B cell (primary cell): ENCODE measurements around the gene ATF6B. TPM values are rescaled to one million over a fixed set of nuclear protein-coding genes. Genes with fewer than 3 reads are reported as not detected.
A peak's percentile ranks its signal among the peaks of the same experiment; 100 is the strongest.

Experiments
- ATAC-seq: fragments of 200-7000 bp; cut with Tn5 transposase; one replicate; pipeline ENCODE4 v1.10.0; 2021; ENCODE audit warnings: low read depth, mild to moderate bottlenecking, moderate number of reproducible peaks, moderate library complexity
- CTCF ChIA-PET: fragments of 350-600 bp; sonication (Branson Sonifier 250); formaldehyde crosslinking; loops from one replicate; lab custom pipeline; 2021; ENCODE audit warnings: antibody characterized with exemption, inconsistent platforms; lab: Charles Lee
- POLR2A ChIA-PET: fragments of 350-600 bp; sonication (Branson Sonifier 250); formaldehyde crosslinking; loops from one replicate; lab custom pipeline; 2021; ENCODE audit warnings: antibody characterized with exemption; lab: Charles Lee
- DNase-seq: peaks from one replicate; pipeline ENCODE4 v3.0.0; 2013
- H2AFZ ChIP-seq: 2 replicates; pipeline ENCODE4 v1.6.1; 2012; ENCODE audit warnings: mild to moderate bottlenecking, low read depth, low read length; ENCODE audit not compliant: insufficient read depth, poor library complexity, severe bottlenecking
- H3K27ac ChIP-seq, 2 donors: 1 replicate in 1 of 2; 2 replicates in 1 of 2; pipeline ENCODE4 v1.5.1; 2012 to 2013; ENCODE audit warnings: low read length in 2 of 2, mild to moderate bottlenecking in 2 of 2, moderate library complexity in 1 of 2
- H3K27me3 ChIP-seq, 4 experiments: fragments of 200-600 bp in 1 of 4; sonication (generic) in 1 of 4; replicated peaks in 1 of 4; 1 replicate in 2 of 4; 2 replicates in 2 of 4; pipeline versions ENCODE4 v1.6.1 to v1.7.0; 2013 to 2016; ENCODE audit warnings: low read length in 3 of 4, mild to moderate bottlenecking in 2 of 4, mixed read lengths in 1 of 4, moderate library complexity in 1 of 4; ENCODE audit not compliant: insufficient read depth in 4 of 4, control insufficient read depth in 3 of 4; ENCODE audit errors: control extremely low read depth in 1 of 4
- H3K36me3 ChIP-seq, 2 experiments: replicated peaks in 1 of 2; 1 replicate in 1 of 2; 2 replicates in 1 of 2; pipeline versions ENCODE4 v1.6.1 to v1.7.1; 2013; ENCODE audit warnings: low read length in 1 of 2; ENCODE audit not compliant: insufficient read depth in 2 of 2, control insufficient read depth in 1 of 2; ENCODE audit errors: control extremely low read depth in 1 of 2, extremely low read depth in 1 of 2
- H3K4me1 ChIP-seq, 2 donors: fragments of 200-600 bp in 1 of 2; sonication (generic) in 1 of 2; 1 replicate in 1 of 2; 2 replicates in 1 of 2; pipeline versions ENCODE4 v1.5.1 to v1.6.1; 2013 to 2017; ENCODE audit warnings: low read length in 2 of 2; ENCODE audit not compliant: control insufficient read depth in 2 of 2, insufficient read depth in 2 of 2
- H3K4me2 ChIP-seq: replicated peaks from 2 replicates; pipeline ENCODE3; 2012; ENCODE audit warnings: mild to moderate bottlenecking, low read depth, low read length; ENCODE audit not compliant: poor library complexity, severe bottlenecking
- H3K4me3 ChIP-seq, 5 experiments: fragments of 200-600 bp in 1 of 5; sonication (generic) in 1 of 5; 1 replicate in 3 of 5; 2 replicates in 2 of 5; pipeline versions ENCODE4 v1.5.1 to v1.7.0; 2011 to 2016; ENCODE audit warnings: low read length in 4 of 5, mild to moderate bottlenecking in 4 of 5, low read depth in 2 of 5, control low read depth in 1 of 5, moderate library complexity in 1 of 5; ENCODE audit not compliant: insufficient read depth in 1 of 5; ENCODE audit errors: control extremely low read depth in 1 of 5, extremely low read depth in 1 of 5
- H3K79me2 ChIP-seq: fragments of 200-600 bp; sonication (generic); one replicate; pipeline ENCODE4 v1.6.0; 2016; ENCODE audit warnings: low read length; ENCODE audit not compliant: control insufficient read depth, insufficient read depth
- H3K9ac ChIP-seq: fragments of 200-600 bp; sonication (generic); 2 replicates; pipeline ENCODE4 v1.6.1; 2017; ENCODE audit warnings: mild to moderate bottlenecking, low read length, moderate library complexity
- H3K9me3 ChIP-seq, 3 donors: one replicate each; pipeline versions ENCODE4 v1.6.1 to v1.7.1; 2013; ENCODE audit warnings: low read length in 2 of 3; ENCODE audit not compliant: control insufficient read depth in 2 of 3, insufficient read depth in 1 of 3; ENCODE audit errors: control extremely low read depth in 1 of 3
- H4K20me1 ChIP-seq: 2 replicates; pipeline ENCODE4 v1.6.0; 2012; ENCODE audit warnings: mild to moderate bottlenecking, low read length; ENCODE audit not compliant: insufficient read depth, control insufficient read depth, poor library complexity, severe bottlenecking
- H3K27ac Mint-ChIP-seq: one replicate; pipeline ENCODE4 v1.8.0; 2021; ENCODE audit warnings: mixed read lengths
- H3K27me3 Mint-ChIP-seq: one replicate; pipeline ENCODE4 v1.8.0; 2021; ENCODE audit warnings: mixed read lengths
- H3K4me1 Mint-ChIP-seq: one replicate; pipeline ENCODE4 v1.8.0; 2021; ENCODE audit warnings: mixed read lengths
- H3K4me3 Mint-ChIP-seq: one replicate; pipeline ENCODE4 v1.8.0; 2021; ENCODE audit warnings: mixed read lengths
- H3K9me3 Mint-ChIP-seq: one replicate; pipeline ENCODE4 v1.8.0; 2022; ENCODE audit warnings: mixed read lengths; ENCODE audit not compliant: insufficient read depth
- CTCF ChIP-seq: fragments of 200-600 bp; IDR thresholded peaks from one replicate; pipeline ENCODE4 v1.8.0; 2022; ENCODE audit warnings: antibody characterized with exemption, mild to moderate bottlenecking
- EZH2 ChIP-seq: IDR thresholded peaks from 2 replicates; pipeline ENCODE4 v1.6.1; 2012; ENCODE audit warnings: borderline replicate concordance, low read depth, mild to moderate bottlenecking, moderate library complexity, low read length; ENCODE audit not compliant: insufficient read depth, poor library complexity, severe bottlenecking
- WGBS: methylation state at CpG from one replicate; pipeline ENCODE4 v1.1.5; 2013; ENCODE audit warnings: missing lambda C conversion rate; ENCODE audit not compliant: insufficient coverage; 5-methylcytosine and 5-hydroxymethylcytosine counted together
- intact Hi-C: fragments of 100-400 bp; cut with micrococcal nuclease; formaldehyde crosslinking; loops from one replicate; pipeline ENCODE4 v1.10.0; 2022
- polyA plus RNA-seq: library from polyadenylated mRNA; depleted of rRNA; stranded (reverse); fragments of >200 nt; gene quantifications from 2 replicates; pipeline ENCODE4 v1.2.3, GENCODE V29; 2012
- total RNA-seq, 2 donors: library from RNA; stranded (reverse); fragments of 120-200 nt in 1 of 2; gene quantifications; 1 replicate in 1 of 2; 2 replicates in 1 of 2; pipeline versions ENCODE4 v1.2.3 to v1.2.4, GENCODE V29; 2013 to 2022

ATF6B gene
- total and polyA plus RNA-seq, 2 donors (not counting 1 experiment from before 2014, with no cell fraction given): 180 to 201 TPM

- no peaks in the 10 kb centered on the region for H3K9me3 ChIP-seq
- TF ChIP-seq CTCF (no peak), EZH2 (no peak)
- Mint-ChIP-seq H3K27ac (peak overlapping the region; percentile 54), H3K4me1 (peaks cover 63% of the 10 kb centered on the region), H3K4me3 (peak overlapping the region; percentile 97), H3K9me3 (no peaks in the 10 kb centered on the region), H3K27me3 (no peaks in the 10 kb centered on the region)
- no peaks in the 10 kb centered on the region for H3K27me3 ChIP-seq
- no peak for ATAC-seq
- peak overlapping the region; percentile 81 for H3K9ac ChIP-seq
- H3K36me3 ChIP-seq: peaks cover 5 to 13% of the 10 kb centered on the region in 2 experiments
- DNase-seq: no peak
- H3K4me2 ChIP-seq: peak overlapping the region; percentile 93
- ChIA-PET CTCF (no interaction called here), POLR2A (no interaction called here)
- peak overlapping the region; percentile 86 for H2AFZ ChIP-seq
- no peaks in the 10 kb centered on the region for H4K20me1 ChIP-seq
- peak overlapping the region; percentile 34 to 87 (median 82) for H3K4me3 ChIP-seq
- intact Hi-C loops: loop anchor here (5.0 kb wide), 6 partner anchors 218 to 1397 kb away; partner anchors contain the start of genes CSNK2B, HSD17B8, LY6G5B and NELFE
- peak overlapping the region; percentile 97 to 98 for H3K27ac ChIP-seq
- peaks cover 25% of the 10 kb centered on the region for H3K79me2 ChIP-seq
- WGBS: 42% methylated on average over 2 of the region's 2 CpGs
- H3K4me1 ChIP-seq: peaks cover 34 to 50% of the 10 kb centered on the region in 2 donors
Observed at GRCh38 chr6:32175322-32175710, 47.3 kb upstream of the ATF6B start.

- H3K9me3 ChIP-seq: no peaks in the 10 kb centered on the region
- H3K9ac ChIP-seq: no peak overlapping the region
- DNase-seq (no peak), ATAC-seq (no peak)
- H3K9me3 Mint-ChIP-seq: no peaks in the 10 kb centered on the region
- H3K4me1 Mint-ChIP-seq: peaks cover 56% of the 10 kb centered on the region
- H4K20me1 ChIP-seq: no peaks in the 10 kb centered on the region
- TF ChIP-seq CTCF (no peak), EZH2 (no peak)
- intact Hi-C loops: no loop called here
- peak overlapping the region; percentile 30 for H3K4me3 Mint-ChIP-seq
- H3K27me3 Mint-ChIP-seq: no peaks in the 10 kb centered on the region
- H3K36me3 ChIP-seq: peaks cover 7 to 17% of the 10 kb centered on the region in 2 experiments
- H3K27ac ChIP-seq: no peak overlapping the region
- H3K4me1 ChIP-seq: peaks cover 32 to 48% of the 10 kb centered on the region in 2 donors
- H3K79me2 ChIP-seq: peaks cover 22% of the 10 kb centered on the region
- POLR2A ChIA-PET: no interaction called here
- H3K4me2 ChIP-seq: no peak overlapping the region
- H3K4me3 ChIP-seq: no peak overlapping the region
- WGBS: no CpG with 5 or more reads among the region's 1 CpG
- peak overlapping the region; percentile 0 for H3K27ac Mint-ChIP-seq
- no peak overlapping the region for H2AFZ ChIP-seq
- no peaks in the 10 kb centered on the region for H3K27me3 ChIP-seq
- CTCF ChIA-PET: no interaction called here
Observed at GRCh38 chr6:32174416-32174815, 46.4 kb upstream of the ATF6B start.
